DMS114 treated with DMSO at 0.1 percent for 48 hours (cell line): ENCODE results near the gene RAX2.
"Not testable (repeated sequence)": the region's sequence is repeated elsewhere in the genome, so short reads cannot be mapped to it uniquely, and the experiment has no call there.

Source experiments
- DNase-seq: peaks from one replicate; lab custom pipeline; 2025; ENCODE audit not compliant: unreplicated experiment; lab: John Stamatoyannopoulos, UW

Gene RAX2

GRCh38 chr19:3778104-3778867 lies 6.3 kb upstream of the RAX2 start:
- DNase-seq = no peak

GRCh38 chr19:3776479-3777040 lies 4.5 kb upstream of the RAX2 start:
- no peak for DNase-seq

- no peak for DNase-seq
These were observed 3.8 kb upstream of the RAX2 start for GRCh38 chr19:3775831-3776230.

GRCh38 chr19:3775374-3775711 lies 3.3 kb upstream of the RAX2 start:
- DNase-seq = no peak

- DNase-seq = no peak
These were observed 2.8 kb upstream of the RAX2 start for GRCh38 chr19:3774621-3775373.

- no peak for DNase-seq
These were observed 1.9 kb upstream of the RAX2 start for GRCh38 chr19:3773814-3774515.

GRCh38 chr19:3771000-3771905 lies 775 bp downstream of the RAX2 start:
- no peak for DNase-seq

GRCh38 chr19:3770136-3770999 lies 1.7 kb downstream of the RAX2 start:
- DNase-seq = no peak

- DNase-seq = no peak
These were observed 2.5 kb downstream of the RAX2 start for GRCh38 chr19:3769494-3769893.

- no peak for DNase-seq
These were observed 3.3 kb downstream of the RAX2 start for GRCh38 chr19:3768748-3769099.

GRCh38 chr19:3768015-3768747 lies 3.8 kb downstream of the RAX2 start:
- DNase-seq = no peak

- no peak for DNase-seq
These were observed 5.0 kb downstream of the RAX2 start for GRCh38 chr19:3767050-3767449.

GRCh38 chr19:3766520-3766919 lies 5.5 kb downstream of the RAX2 start:
- DNase-seq = no peak

- DNase-seq = not testable (repeated sequence)
These were observed 6.3 kb downstream of the RAX2 start for GRCh38 chr19:3765757-3766156.

- DNase-seq = no peak
These were observed 6.9 kb downstream of the RAX2 start for GRCh38 chr19:3765121-3765520.

- DNase-seq = peak; percentile 90
These were observed 9.2 kb downstream of the RAX2 start, which contains the start of gene MRPL54 for GRCh38 chr19:3762501-3763459. MRPL54 (plus strand) TSS chr19:3762682; CDS start chr19:3762701, 19 bp downstream.

- DNase-seq = no peak
These were observed 9.9 kb downstream of the RAX2 start for GRCh38 chr19:3762130-3762473.
